Endometrium (tissue), 2 donors: ENCODE results near the gene TTC33.
A peak's percentile ranks its signal among the peaks of the same experiment; 100 is the strongest.
"Not testable (repeated sequence)": the region's sequence is repeated elsewhere in the genome, so short reads cannot be mapped to it uniquely, and the experiment has no call there.

Experiments
- FAIRE-seq: peaks from 2 replicates; lab custom pipeline; 2012; peaks lifted over from hg19 to GRCh38; lab: Jason Lieb, UNC
- donor health status: control.
- donor health status: control.

TTC33 gene

GRCh38 chr5:40755407-40756365 is at the start of gene TTC33:
TTC33 (minus strand) TSS chr5:40755961; CDS start chr5:40747018, 8,943 bp downstream.
- FAIRE-seq, result peak; percentile 73

GRCh38 chr5:40801771-40802562 is 46.2 kb upstream of the TTC33 start:
- no peak for FAIRE-seq

DNA sequence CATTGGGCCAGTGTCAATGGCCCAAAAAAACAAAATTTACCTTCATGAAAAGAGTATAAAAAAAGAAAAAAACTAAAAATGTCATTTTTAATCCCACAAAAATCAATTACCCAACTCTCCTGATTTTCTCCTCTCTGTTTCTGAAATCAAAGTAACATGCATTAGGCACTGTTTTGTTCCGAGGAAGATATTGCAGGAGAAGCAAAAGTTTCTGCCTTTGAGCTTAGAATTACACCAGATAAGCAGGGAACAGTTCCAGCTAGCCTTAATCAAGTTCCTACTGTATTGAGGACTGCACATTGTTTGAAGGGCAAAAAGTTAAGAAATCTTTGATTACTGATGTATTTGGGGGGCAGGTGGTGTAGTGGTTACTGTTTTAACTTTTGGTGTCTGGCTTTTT is 43.5 kb upstream of the TTC33 start:
- FAIRE-seq, result no peak

DNA sequence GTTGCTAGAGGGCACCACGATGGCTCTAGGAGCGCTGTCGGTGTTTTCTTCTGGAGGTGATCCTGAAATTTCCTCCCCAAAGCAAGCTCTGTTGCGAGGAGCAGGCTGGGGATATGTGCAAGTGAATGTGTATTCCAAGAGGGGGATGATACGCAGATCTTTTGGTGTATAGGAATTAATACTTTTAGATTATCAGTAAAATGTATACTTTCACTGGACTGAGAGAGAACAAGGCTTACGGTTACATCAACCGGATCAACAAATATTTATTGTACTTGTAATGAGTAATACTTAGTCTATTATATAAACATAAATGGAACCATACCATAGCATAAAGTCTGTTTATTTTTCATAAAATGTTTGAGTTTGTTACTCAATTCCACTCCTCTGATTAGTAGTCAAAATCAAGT is 43.0 kb upstream of the TTC33 start:
- FAIRE-seq, result no peak

DNA sequence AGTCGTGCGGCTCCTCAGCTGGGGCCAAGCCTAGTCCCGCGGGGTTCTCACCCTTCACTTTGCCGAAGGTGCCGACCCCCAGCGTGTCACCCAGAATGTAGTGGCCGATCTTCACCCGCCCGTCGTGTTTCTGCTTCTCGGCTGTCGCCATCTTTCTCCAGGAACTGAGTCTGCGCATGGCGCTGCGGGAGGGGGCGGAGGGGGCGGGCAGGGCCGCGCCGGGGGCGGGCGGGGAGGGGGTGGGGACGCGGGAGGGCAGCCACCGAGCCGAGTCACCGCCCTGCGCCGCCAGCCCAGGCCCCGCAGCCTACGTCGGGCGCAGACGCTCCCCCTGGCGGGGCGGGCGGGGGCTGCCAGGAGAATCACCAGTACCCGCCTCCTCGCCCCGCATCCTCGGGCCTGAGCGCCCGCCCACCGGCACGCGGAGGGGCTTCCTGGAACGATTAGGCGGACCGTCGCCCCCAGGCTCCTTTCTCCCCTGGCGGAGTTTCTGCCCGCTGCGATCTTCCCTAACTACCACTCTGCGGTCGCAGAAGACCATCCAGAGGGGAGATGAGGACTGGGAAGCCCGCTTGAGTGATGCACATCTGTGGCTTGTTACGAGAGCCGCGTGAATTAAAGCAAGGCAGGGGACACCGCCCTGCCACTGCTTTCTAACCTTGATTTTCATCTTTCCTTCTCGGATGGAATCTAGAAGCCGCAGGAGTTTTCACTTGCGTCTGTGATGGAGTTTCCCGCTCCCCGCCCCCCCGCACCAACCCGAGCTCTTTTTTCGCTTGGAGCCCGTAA is 42.4 kb upstream of the TTC33 start, which contains the start of gene PRKAA1:
PRKAA1 (minus strand) TSS at position 363 of the 789 bp plus-strand sequence; CDS start at position 178, 185 bp downstream.
- no peak for FAIRE-seq

GRCh38 chr5:40797273-40798011 is 41.7 kb upstream of the TTC33 start:
- no peak for FAIRE-seq

DNA sequence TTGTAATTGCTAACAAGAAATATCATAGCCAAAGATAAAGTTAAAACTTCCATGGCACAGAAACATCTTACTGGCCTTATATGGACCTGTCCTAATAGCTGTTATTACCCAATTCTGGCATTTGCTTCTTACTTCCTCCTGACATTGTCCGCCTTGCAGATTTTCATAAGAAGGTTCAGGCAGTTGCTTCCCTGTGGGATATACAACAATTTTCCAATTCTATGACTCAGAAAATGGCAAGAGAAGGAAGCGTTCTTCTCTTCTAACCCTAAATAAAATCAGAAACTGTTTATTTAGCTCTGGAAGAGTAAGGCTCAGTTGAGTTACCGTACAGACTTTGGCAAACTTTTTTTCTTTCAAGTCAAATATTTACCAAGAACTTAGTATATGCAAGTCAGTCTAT is 40.7 kb upstream of the TTC33 start:
- no peak for FAIRE-seq

GRCh38 chr5:40794877-40795276 is 39.1 kb upstream of the TTC33 start:
- not testable (repeated sequence) for FAIRE-seq

- FAIRE-seq, result not testable (repeated sequence)
These were observed 38.6 kb upstream of the TTC33 start for GRCh38 chr5:40794340-40794739.

- FAIRE-seq, result not testable (repeated sequence)
These were observed 36.9 kb upstream of the TTC33 start for GRCh38 chr5:40792691-40793090.

DNA sequence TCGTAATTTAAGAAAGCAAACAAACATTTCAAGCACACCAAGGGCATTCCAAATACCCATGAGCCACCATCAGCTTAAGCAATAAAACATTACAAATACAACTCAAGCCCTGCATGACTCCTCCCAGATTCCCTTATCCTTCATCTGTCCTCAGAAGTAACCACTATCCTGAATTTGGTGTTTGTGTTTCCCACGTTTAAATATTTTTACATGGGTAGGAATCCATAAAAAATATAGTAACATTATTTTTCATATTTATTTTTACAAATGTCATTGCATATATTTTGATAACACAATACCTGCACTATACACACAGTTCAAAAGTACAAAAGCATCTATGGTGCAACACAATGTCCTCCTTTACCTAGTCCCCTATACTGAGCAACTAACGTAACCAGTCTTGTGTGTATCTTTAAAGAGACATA is 36.0 kb upstream of the TTC33 start:
- FAIRE-seq, result no peak

GRCh38 chr5:40790947-40791593 is 35.3 kb upstream of the TTC33 start:
- no peak for FAIRE-seq

DNA sequence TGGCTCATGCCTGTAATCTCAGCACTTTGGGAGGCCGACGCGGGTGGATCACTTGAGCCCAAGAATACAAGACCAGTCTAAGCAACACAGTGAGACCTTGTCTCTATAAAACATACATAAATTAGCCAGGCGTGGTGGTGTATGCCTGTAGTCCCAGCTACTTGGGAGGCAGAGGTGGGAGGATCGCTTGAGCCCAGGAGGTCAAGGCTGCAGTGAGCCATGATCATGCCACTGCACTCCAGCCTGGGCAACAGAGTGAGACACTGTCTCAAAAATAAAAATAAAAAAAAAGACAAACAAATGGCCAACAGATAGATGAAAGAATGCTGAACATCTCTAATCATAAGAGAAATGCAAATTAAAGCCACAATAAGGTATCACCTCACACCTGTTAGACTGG is 33.2 kb upstream of the TTC33 start:
- not testable (repeated sequence) for FAIRE-seq

GRCh38 chr5:40787986-40788385 is 32.2 kb upstream of the TTC33 start:
- no peak for FAIRE-seq

DNA sequence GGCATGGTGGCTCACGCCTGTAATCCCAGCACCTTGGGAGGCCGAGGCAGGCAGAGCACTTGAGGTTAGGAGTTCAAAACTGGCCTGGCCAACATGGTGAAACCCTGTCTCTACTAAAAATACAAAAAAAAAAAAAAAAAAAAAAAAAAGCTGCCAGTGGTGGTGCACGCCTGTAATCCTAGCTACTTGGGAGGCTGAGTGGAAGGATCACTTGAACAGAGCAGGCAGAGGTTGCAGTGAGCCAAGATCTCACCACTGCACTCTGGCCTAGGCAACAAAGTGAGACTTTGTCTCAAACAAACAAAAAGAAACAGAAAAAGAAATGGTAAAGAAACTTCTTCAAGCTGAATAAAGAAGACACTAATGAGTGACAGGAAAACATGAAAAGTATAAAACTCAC is 30.9 kb upstream of the TTC33 start:
- FAIRE-seq, result not testable (repeated sequence)

DNA sequence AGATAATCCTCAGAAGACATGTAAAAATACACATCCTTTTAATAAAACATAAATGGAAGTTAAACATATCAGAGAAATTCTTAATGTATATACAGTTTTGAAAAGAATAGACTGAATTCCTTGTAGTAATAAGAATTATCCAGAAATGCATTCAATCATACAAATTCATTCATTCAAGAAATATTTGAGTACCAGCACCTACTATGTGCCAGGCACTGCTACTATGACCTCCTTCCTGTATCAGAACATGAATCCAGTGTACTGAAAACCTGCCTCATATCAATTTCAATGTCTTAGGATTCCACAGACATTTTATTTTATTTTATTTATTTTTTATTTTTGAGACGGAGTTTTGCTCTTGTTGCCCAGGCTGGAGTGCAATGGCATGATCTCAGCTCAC is 29.2 kb upstream of the TTC33 start:
- no peak for FAIRE-seq

GRCh38 chr5:40784027-40784653 is 28.4 kb upstream of the TTC33 start:
- no peak for FAIRE-seq

GRCh38 chr5:40781843-40782409 is 26.2 kb upstream of the TTC33 start:
- FAIRE-seq, result no peak

DNA sequence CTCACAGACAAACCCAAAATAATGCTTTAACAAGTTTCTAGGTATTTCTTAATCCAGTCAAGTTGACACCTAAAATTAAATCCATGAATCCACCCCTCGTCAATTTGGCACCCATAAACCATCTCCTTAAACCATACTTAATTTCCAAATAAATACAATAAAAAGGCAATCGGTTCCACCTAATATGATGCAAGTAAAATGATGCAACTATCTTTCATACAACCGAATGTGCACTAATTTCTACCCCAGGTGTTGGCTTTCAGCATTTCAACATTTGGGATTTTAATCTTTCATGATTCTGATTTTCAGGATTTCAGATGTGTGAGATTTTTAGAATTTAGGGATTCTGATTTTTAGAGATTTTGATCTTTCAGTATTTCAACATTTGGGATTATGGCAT is 25.1 kb upstream of the TTC33 start:
- no peak for FAIRE-seq

GRCh38 chr5:40780199-40780598 is 24.4 kb upstream of the TTC33 start:
- no peak for FAIRE-seq
